ENCODE measurements around the gene RUNX2.

Gene RUNX2

DNA sequence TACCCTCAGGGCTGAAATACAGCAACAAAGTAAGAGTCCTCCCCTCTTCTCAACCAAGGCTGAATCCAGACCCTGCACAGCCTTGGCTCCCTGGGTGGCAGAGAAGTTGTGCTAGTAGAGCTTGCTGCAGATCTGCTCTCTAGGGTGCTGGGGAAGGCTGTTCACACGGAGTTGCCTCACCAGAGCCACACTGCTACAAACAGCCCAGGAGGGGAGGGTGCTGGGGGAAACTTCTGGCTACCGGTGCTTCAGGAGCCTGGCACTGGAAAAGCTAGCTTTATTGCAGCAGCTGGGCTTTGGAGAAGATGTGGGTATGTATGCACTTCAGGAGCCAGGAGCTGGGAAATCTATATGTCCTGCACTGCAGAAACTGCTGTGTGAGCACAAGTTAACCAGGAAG, 87.2 kb downstream of the RUNX2 start:
- DNase-seq (ENCODE audit: low spot score), result no peak

DNA sequence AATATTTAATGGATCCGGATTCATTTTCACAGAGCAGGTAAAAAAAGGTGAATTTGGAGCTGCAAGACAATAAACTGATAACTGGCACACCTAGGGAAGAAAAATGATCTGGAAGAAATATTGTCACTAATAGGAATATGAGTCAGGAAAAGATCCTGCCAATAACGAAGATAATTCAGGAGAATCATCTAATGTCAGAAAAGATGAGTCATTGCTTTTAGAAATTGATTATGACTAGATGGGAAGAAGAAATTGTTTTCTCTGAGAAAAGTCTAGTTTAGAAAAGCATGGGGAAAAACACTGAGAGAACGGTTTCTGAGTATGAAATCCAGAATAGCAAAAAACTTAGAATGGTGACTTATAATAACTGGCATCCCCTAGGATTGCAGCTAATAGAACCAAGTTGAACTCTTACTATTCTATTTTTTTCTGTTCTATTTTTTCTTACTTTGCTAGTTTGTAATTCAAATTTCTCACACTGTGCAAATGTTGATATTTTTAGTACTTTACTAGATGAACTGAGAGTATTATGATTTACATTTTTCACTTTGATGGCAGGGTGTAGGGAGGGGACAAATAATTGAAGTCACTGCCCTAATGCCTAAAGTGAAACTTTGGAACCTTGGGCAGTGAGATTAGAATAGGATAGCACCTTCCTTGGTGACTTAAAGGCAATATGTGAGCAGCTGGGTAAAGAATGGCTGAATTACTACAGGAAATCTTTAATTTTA, 87.8 kb downstream of the RUNX2 start:
- DNase-seq (ENCODE audit: low spot score), result no peak

GRCh38 chr6:45416700-45417099, 88.6 kb downstream of the RUNX2 start:
- DNase-seq (ENCODE audit: low spot score), result no peak

GRCh38 chr6:45417436-45417835, 89.3 kb downstream of the RUNX2 start:
- no peak for DNase-seq (ENCODE audit: low spot score)

DNA sequence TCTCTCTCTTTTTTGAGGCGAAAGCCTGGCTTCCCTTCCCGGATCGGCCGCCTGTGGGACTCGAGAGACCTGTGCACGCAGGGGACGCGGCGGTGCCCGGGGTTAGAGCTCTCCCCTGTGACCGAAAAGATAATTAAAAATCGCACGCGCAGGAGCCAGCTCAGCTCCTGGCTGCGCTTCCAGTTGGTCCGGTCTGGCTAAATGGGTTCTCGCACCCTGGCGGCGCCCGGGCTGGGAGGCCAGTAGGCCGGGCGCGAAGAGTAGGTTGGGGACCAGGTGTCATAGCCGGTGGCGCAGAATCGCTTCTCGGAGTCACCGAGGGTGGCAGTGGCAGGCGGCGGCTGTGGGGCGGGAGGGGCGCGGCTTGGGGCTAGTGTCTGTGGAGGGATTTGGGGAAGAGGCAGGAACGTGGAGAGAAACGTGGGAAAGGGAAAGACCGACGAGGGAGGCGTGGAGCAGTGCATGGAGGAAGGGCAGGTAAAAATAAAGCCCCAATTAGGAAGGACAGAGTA, 91.5 kb downstream of the RUNX2 start:
- DNase-seq (ENCODE audit: low spot score), result peak; percentile 37

- DNase-seq (ENCODE audit: low spot score), result peak; percentile 47
These were observed 92.2 kb downstream of the RUNX2 start for GRCh38 chr6:45420083-45420908.

GRCh38 chr6:45420909-45421708, 93.0 kb downstream of the RUNX2 start:
- DNase-seq (ENCODE audit: low spot score), result peak; percentile 38

DNA sequence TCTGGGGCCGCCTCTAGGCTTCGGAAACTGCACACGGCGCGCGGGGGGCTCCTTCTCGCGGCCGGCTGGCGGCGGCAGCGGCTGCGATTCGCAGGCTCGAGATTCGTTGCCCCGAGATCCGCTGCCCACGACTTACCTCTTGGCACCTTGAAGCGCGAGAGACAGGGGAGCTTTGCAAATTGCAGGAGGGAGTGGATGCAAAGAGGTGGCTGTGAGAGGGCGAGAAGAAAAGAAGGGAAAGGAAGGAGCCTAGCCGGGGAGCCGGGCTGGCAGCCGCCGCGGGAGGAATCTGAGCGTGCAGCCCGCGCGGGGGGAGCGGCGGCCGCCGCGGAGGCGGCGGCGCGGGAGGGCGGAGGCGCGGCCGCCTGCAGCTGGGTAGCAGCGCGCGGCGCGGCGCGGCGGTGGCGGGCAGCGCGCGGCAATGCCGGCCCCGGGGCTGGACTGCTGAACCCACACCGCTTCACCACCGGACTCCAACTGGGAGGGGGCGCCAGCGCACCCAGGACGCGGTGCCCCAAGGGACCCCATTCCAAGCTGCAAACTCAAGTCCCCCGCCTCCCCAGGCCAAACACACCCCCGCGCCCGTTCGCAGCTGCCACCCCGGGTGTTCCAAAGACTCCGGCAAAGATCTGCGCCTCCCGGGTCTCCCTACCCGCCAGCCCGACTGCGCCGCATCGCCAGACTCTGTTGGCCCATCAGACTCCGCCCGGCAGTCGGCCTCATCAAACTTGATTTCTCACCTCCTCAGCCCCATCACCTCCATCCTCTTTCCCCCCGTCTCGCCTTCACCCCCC, 93.8 kb downstream of the RUNX2 start:
- DNase-seq (ENCODE audit: low spot score), result peak; percentile 82

DNA sequence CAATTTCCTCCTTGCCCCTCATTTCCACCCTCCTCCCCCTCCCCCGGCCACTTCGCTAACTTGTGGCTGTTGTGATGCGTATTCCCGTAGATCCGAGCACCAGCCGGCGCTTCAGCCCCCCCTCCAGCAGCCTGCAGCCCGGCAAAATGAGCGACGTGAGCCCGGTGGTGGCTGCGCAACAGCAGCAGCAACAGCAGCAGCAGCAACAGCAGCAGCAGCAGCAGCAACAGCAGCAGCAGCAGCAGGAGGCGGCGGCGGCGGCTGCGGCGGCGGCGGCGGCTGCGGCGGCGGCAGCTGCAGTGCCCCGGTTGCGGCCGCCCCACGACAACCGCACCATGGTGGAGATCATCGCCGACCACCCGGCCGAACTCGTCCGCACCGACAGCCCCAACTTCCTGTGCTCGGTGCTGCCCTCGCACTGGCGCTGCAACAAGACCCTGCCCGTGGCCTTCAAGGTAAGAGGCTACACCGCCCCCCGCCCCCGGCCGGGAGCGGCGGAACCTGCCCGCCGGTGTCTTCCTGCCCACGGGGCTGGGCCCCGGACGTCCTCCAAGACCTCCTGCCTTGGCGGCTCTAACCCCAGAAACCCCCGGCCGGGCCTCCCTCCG, 94.5 kb downstream of the RUNX2 start:
- peak; percentile 63 for DNase-seq (ENCODE audit: low spot score)

DNA sequence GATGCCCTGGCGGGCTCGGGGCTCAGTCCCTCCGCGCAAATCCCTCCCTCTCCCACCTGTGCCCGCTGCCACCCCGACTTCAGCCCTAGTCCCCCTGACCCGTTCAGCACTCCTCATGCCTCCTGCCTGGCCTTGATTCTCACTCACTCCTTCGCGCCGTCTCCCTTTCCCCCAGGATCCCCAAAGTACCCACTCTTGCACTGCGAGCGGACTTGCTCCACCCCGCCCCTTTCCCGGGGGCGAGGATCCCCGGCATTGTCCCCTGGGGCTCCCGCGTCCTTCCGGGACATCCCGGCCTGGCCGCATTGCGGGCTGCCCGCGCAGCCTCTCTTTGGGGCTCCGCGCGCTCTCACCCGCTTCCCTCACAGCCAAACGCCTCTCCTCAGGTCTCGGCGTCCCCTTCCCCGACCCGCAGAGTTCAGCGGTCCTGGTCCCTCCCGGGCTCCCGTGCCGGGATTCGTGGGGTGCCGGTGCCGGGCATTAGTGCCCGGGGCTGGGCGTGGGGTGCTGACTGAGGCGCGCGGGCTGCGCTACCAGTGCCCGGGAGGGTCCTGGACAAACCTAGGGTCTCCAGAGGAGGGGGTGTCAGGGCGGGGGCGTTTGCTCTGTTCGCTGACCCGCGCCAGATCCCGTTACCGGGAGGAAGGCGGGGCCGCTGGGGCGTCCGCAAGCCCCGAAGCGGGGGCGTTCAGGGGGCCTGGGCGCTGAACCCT, 95.1 kb downstream of the RUNX2 start:
- peak; percentile 53 for DNase-seq (ENCODE audit: low spot score)

DNA sequence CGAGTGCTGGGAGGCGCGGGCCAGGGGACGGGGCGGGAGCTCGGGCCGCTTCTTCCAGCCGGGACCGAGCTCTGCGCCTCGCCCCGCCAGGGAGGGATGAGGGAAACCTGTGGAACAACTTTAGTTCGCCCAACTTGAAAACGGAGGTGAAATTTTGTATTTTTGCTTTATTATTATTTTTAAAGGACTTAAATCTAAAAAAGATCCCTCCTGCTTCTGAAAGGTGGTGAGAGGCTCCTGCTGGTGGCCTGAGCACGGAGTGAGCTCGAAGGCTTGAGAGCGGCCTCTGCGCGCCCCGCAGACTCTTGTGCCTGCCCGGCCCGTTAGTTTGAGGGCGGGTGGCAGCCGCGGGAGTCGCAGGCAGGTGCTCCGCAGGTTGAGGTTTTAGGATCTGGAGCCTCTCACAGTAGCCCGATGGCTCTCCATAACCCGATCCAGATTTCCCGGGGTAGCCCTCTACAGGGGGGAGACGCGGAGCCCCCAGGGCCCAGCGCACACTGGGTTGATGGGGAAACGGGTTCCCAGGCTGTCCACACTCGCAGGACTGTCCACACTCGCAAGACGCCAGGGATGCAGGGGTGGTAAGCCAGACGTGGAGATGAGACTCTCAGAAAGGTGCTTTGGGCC, 95.8 kb downstream of the RUNX2 start:
- DNase-seq (ENCODE audit: low spot score), result no peak

DNA sequence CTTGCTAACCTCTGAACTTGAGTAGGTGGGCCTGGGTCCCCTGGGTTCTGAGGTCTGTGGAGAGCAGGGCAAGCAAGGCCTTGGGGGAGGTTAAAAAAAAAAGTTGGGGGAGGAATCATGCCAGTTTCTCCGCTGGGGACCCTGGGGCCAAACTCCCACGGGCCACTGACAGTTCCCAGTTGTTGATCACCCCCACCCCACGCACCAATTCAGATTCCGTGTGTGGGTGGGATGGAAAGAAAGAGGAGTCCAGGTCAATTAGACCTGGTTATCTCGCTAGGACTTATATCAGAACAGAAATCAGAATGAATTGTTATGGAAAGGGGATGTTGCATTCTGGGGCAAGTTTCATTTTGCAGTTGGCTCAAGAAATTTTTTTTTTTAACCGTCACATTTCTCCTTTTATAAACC, 96.3 kb downstream of the RUNX2 start:
- DNase-seq (ENCODE audit: low spot score), result no peak

DNA sequence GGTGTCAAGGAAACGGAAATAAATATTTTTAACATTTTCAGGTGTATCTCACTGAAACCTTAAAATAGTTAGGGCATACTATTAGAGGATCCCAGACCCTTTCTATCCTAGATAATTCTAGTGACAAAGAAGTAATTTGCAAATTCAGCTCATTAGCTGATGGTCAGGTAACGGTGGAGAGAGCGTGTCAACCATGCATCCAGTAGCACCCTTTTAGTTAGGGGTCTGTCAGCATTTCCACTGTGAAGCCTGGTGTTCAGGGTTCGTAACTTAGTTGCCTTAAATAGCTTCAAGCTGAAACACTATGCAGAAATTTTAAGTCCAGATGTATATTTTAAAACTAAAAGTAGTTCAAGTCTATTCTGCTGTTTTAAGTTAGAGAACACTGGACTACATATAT, 98.1 kb downstream of the RUNX2 start:
- DNase-seq (ENCODE audit: low spot score), result no peak

DNA sequence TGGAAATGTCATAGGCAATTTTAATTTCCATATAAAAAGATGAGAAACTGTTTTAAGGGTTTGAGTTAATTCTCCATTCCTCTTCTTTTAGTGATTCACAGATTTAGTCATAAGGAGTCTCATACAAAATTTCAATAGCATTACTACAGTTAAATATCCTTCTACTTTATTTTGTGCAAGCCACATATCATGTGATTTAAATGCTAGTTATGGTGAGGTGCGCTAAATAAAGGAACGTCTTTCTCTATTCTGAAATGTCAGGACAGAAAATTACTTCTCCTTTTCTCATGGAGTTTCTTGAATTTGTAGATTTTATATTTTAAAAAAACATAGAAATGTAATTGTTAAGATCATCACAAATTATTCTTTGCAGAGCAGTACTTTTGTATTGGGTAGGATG, 99.6 kb downstream of the RUNX2 start:
- DNase-seq (ENCODE audit: low spot score), result peak; percentile 19

DNA sequence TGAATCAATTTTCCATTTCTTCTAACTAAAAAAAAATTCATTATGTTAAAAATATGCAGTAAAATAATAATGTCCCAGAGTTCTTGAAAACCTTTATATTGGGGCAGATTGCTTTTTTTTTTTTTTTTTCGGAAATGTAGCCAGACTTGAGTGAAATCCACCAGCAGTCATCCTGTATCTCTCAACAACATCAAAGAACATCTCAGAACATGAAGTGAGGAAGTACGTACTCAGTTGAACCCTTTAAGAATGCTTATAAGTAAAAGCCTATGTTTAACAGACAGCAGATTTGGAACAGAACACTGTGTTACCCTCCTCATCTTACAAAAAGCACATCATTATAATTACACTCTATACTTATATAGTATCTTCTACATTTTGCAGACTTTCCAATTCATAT, 100.6 kb downstream of the RUNX2 start:
- no peak for DNase-seq (ENCODE audit: low spot score)

GRCh38 chr6:45430590-45431202, 102.6 kb downstream of the RUNX2 start:
- no peak for DNase-seq (ENCODE audit: low spot score)

DNA sequence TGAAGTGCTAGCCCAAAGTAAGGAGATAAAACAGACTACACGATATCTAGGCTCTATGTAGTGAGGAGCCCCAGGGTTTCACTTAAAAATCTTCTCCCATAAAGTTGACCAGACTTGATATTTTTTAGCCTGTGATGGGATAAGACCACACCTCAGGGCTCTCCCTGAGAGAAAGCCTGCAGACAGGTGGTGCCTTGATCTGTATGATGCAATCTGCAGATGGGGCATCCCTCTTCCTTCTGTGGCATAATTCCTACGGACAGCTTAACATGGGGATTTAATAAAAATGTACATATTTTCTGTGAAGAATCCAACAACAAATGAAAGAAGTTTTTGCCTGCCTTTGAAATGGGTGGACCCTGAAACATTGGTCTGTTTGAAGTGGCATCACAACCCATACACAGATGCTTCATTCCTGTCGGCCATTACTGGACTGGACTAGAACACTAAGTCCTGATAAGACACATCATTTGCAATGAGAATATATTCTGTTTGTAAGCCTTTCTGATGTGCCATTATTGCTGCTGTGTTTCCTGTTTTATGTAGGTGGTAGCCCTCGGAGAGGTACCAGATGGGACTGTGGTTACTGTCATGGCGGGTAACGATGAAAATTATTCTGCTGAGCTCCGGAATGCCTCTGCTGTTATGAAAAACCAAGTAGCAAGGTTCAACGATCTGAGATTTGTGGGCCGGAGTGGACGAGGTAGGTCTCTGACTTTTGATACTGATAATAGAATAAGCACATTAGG, 103.4 kb downstream of the RUNX2 start:
- no peak for DNase-seq (ENCODE audit: low spot score)

GRCh38 chr6:45432977-45433376, 104.8 kb downstream of the RUNX2 start:
- peak; percentile 38 for DNase-seq (ENCODE audit: low spot score)
